ENCODE measurements around the gene CFAP46.

Gene CFAP46

DNA sequence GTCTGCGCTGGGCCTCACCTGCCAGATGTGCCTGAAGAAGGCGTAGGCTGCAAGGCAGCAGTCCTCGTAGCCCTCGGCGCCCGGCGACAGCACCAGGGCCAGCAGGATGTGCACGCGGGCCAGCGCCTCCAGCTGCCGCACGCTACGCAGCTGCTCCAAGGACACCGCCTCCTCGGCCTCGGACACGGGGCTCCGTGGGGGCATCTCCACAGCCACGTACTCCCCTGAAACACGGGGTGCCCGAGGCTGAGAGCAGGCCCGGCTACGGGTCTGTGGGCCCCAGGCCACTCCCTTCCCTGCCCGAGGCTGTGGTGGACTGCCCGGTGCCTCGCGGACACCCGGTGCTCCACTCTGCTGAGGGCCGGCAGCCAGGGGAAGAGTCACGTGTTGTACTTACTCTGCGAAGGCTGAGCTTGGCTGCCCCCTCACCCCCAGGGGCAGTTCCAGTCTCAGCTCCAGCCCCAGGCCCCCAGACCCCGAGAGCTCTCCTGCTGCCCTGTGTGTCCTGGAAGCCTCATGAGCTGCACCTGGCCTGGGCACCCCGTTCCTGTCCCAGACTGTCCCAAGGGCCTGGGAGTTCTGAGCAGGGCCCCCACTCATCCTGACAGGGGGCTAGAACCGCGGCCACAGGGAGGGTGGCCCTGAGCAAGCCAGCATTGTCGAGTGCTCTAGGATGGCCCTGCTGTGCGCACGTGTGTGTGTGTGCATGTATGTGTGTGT lies 62.8 kb downstream of the CFAP46 start:
- no peak for DNase-seq

DNA sequence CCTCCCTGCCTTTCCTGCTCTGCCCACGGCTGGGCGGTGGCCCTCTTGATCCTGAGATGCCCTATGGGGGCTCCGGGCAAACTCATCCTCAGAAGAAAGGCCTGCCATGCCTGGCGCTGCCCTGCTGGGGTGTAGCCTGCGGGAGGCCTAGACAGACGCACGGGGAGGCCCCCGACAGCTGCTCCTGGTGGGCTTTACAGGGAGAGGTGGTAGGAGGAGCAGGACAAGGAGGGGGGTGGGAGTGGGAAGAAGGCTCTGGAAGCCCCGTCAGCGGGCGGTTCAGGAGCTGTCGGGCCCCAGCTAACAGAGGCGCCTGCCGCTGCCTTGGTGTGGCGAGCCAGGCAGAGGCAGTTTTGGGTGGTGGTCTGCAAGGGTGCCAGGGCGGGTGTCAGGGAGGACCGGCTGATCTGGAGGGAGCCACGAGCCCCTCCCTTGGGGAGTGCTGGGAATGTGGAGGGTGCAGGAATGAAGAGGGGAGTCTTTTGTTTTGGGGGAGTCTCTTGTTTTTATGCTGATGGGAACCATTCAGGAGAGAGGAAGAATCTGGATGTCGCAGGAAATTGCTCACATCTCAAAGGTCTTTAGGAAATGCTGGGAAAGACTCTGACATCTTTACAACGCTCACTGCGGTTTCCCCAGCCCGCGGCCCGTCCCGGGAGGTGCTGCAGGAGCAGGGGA lies 63.5 kb downstream of the CFAP46 start:
- DNase-seq = no peak

DNA sequence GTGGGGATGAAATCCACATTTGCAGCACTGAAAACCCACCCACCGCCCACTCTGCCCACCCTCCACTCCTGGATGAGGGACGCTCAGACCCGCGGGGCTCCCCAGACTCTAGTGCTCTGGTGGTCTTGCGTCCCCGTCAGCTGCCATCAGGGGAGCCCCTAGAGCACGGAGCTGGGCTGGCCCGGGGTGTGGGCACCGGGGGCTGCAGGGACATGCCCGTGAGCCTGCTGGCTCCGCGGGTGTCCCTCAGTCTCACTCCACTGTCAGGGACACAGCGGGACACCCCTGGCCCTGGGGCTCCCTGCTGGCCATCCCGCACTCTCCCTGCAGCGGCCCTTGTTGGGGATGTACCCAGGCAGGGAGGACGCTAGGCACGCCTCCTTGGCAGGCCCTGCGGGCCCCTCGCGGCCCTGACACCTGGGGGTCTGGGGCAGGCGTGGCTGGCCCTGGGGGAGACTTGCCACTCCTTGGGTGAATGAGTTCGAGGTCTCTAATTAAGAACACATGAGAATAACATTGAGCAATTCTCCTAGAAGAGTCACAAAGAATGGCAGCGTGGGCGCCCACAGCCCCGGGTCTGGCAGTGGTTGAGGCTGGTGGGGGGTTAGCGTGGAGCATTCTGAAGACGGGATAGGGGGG lies 64.2 kb downstream of the CFAP46 start:
- no peak for DNase-seq

DNA sequence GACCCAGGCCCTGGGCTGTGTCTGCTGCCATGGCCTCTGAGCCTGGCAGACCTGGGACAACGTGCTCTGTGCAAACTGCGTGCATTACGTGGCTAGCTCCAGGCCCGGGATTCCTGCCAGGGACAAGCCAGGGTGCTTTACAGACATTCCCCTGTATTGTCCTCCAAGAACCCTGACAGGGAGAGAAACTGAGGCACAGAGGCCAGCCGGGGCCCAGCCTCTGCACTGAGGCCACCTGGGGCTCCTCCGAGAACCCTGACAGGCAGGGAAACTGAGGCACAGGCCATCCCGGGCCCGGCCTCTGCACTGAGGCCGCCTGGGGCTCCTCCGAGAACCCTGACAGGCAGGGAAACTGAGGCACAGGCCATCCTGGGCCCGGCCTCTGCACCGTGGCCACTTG lies 64.9 kb downstream of the CFAP46 start:
- DNase-seq = no peak

DNA sequence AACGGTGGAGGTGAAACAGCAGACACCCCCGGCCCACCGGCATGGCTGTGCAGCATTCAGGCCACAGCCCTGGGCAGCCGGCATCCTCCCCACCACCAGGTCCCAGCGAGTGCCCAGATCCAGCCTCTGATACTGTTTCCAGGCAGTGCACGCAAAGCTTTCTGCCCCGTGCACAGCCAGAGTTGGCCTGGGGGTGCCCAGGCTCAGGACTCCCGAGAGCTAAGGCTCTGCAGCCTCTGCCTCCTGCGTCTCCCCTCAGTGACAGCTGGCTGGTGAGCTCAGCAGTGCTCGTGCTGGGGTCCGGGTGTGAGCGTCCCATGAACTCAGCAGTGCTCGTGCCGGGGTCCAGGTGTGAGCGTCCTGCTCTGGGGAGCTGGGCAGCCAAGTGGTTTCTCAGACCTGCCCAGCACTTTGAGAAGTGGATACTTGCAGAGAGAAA lies 65.4 kb downstream of the CFAP46 start:
- DNase-seq = no peak

DNA sequence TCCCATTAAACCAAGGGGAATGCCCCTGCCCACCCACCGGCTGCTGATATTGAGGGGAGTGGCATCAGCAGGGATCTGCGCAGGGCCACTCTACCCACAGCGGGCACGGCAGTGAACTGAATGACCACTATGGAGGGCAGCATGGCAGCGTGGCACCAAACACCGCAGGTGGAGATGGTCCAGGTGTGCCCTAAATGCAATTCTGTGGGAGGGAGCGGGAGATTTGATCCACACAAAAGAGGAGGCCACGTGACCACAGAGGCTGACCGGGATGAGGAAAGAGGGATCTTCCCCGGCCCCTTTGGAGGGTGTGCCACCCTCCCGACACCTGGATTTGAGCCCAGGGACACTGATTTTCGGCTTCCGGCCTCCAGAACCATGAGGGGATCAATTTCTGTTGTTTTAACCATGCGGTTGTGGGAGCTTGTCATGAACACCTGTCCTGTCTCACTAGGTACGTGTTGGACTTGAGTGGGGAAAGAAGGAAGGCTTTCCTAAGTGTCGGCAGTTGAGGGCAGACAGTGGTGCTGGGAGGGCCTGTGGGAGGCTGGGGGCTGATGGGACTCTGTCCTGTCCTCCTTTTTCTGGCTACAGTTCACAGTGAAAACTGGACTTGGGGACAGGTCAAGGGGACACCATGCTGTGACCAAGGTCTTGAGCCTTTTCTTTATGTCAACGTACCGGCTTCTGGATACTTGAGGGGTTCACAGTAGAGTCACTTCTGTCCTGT lies 66.1 kb downstream of the CFAP46 start:
- no peak for DNase-seq

DNA sequence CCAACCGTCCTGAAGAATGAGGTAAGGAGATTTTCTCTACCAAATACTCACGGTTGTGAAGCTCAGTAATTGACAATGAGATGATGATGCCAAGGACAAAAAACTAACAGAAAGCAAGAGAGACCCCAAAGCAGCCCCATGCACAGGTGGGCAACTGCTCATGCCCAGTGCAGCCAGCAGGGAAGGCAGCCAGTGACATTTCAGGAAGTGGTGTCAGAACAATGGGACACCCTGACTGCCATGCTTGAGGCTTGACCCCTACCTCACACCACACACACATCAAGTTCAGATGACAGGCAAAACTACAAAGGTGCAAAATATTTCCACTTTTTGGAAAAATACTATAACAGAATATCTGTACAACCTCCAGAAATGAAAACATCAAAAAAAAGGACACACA lies 66.9 kb downstream of the CFAP46 start:
- no peak for DNase-seq

DNA sequence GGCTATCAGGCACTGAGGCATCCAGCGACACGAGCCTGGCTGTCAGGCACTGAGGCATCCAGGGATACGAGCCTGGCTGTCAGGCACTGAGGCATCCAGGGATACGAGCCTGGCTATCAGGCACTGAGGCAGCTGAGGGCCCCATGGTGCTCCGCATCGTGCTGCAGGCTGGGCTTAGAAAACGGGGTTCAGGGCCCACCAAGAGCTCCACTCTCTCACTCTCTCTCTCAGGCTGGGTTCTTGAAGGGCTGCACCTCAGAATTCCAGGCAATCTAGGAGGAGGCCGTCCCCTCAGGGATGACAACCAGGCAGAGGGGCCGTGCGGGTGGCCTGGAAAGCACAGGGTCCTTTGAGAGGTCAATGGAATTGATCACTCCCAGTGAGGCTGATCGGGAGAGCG lies 69.0 kb downstream of the CFAP46 start:
- no peak for DNase-seq

DNA sequence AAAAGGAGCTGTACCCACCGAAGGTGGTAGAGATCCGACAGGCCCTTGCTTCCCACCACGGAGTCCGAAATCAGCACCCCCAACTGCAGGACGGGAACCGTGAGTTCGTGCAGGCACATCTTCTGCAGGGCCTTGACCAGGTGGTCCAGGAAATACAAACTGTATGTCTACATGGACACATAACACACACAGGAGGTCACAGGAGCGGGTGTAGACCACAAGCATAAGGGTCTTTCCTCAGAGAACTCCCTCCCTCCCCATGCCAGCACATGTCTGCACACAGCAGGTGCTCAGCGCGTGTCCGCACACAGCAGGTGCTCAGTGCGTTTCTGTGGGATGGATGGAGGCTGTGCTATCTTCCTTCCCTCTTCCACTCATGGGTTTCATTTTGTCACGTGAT lies 69.7 kb downstream of the CFAP46 start:
- no peak for DNase-seq

DNA sequence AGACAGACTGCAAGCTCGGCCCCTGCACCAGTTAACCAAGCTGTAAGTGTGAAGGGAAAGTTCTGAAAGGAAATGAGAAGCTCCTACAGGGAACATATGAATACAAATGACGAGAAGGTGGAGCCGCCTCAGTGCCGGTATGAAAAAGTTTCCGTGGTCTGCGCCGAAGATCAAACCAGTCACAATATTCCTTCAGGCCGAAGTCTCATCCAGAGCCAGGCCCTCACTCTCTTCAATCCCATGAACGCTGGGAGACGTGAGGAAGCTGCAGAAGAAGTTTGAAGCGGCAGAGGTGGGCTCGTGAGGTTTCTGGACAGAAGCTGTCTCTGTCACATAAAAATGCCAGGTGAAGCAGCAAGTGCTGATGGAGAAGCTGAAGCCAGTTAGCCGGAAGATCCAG lies 71.9 kb downstream of the CFAP46 start:
- no peak for DNase-seq

DNA sequence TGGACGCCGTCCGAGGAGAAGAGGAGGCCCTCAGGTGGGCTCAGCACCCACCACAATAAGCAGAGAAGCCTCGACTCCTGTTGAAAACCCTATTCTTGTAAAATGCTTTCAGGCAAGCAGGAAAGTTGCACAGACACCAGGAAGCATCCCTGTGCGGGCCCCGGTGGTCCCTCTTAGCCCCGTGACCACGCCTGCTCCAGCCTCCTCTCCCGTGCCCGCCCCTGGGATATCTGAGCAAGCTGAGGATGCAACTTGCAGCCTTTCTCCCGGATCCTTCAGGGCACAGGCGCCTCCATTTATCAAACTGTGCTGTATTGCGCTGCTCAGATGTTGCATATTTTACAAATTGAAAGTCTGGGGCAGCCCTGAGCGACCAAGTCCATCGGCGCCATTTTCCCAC lies 72.7 kb downstream of the CFAP46 start:
- DNase-seq = no peak

DNA sequence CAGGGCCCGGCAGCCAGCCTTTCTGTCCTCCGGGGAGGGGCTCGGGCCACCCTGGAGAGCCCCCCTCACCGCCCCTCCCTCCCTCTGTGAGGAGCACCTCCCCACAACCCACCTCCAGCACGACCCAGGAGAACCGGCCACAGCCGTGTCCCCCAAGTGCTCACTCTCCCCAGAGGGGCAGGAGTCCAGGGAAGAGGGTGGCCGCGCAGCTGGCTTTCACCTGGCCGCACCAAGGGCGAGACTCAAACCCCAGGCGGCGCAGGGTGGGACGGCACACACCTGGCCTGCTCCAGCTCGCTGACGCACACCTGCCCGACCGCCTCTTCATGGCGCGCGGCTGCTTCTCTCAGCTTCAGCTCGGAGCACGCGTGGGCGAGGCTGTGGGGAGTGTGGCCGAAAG lies 73.4 kb downstream of the CFAP46 start:
- no peak for DNase-seq

DNA sequence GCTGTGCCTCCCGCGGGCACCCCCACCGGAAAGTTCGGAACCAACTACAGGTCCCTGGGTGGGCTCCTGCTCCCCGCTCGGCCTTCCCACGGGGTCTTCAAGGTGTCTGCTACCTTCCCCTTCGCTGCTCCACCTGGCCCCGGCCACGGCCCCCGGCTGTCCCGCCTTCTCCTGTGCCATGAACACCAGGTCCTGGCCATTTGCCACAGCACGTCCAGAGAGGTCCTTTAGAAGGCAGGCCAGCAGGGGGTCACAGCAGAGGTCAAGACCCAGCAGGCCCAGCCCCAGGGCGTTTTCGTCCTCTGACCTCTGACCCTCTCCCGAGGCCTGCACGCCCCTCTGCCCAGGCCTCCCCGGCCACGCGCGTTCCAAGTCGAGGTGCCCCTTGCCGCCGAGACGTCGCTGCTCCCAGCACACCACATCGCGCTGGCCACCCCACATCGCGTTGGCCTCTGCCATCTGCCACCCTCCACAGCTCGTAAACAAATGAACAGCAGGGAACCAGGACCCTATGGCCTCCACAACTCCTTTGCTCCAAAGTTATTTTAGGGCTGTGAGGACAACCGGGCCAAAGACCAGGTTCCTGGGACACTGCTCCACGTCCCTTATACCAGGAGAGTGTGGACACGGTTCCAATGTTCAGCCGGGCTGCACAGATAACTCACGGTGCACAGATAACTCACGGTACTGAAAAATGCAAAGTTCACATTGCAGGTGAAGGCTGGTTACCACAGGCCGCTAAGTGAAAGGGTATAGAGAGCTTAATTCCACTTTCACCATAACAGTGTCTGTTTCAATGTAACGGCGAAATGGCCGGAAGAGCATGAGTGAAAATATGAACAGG lies 74.3 kb downstream of the CFAP46 start:
- no peak for DNase-seq

DNA sequence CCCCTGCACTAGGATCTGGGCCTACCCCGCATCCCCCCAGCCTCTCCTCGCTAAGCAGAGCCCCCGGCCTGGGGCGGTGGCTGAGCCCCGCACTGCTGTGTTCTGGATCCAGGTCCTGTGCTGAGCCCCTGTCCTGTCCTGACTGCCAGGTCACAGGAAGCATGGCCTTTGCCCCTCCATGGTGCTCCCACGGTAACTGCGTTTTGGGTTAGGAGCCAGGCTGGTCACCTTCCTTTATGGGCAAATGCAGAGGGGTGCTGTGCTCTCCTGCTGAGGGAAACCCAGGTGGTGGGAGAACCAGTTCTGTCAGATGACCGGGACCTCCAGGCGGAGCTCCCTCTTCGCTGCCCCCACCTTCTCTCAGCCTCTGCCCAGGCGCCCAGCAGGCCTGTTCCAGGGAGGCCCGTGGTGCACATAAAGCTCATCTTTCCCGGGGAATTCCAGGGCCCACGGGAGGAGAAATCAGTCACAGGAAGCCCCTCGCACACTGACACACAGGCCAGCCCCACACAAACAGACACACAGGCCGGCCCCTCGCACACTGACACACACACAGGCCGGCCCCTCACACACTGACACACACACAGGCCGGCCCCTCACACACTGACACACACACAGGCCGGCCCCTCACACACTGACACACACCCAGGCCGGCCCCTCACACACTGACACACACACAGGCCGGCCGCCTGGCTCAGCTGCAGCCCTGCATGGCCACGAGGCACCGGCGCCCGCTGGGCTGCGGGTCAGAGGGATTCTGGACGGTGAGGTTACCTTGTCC lies 75.6 kb downstream of the CFAP46 start:
- no peak for DNase-seq

DNA sequence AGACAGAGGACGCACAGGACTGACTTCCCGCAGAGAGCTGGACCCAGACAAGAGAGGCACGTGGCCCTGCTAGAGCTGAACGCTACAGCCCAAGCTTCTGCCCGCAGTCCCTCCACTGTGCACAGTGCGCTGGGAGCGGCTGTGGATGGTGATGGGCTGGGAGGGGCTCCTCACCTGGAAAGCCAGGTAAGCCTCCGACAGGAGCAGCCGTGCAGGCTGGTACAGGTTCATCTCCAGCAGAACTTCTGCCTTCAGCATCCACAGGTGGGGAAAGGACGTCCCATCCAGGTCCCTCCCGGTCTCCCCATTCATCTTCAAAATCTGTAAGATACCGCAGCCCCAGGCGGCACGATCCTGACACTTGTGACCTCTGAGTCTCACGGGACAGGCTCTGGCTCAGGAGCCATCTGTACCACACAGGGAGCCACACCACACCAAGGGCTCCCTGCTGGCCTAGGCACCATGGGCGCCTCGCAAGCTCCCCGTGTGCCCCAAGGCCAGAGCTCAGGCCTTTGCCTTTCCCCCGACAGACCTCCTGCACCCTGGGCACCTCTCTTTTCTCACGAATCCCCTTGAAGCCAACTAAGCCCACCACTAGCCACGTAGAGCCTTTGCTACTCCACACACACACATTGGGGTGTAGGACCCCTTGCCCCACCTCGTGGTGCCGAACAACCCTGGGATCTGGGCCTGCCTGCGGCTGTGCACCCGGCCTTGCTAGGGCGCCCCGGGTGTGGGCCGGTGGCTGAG lies 76.3 kb downstream of the CFAP46 start:
- no peak for DNase-seq

DNA sequence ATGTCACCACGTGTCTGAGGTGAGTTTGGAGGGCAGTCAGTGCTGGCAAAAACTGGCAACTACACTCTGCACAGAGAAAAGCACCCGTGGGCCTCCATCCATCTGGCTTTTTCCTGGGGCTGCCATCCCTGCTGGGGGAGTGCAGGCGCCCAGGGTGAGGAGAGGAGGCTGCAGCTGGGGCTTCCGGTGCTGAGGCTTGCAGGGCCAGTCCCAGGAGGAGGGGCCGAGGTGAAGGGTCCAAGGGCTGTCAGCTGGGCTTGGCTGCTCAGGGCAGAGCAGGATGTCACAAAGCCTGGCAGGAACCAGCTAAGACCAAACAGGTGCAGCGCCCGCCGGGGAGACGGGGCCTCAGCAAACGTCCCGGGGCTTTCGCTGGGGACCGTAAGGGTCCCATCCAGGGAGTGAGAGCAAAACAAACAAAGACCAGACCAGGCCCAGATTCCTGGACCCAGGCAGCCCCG lies 77.2 kb downstream of the CFAP46 start:
- DNase-seq = no peak

DNA sequence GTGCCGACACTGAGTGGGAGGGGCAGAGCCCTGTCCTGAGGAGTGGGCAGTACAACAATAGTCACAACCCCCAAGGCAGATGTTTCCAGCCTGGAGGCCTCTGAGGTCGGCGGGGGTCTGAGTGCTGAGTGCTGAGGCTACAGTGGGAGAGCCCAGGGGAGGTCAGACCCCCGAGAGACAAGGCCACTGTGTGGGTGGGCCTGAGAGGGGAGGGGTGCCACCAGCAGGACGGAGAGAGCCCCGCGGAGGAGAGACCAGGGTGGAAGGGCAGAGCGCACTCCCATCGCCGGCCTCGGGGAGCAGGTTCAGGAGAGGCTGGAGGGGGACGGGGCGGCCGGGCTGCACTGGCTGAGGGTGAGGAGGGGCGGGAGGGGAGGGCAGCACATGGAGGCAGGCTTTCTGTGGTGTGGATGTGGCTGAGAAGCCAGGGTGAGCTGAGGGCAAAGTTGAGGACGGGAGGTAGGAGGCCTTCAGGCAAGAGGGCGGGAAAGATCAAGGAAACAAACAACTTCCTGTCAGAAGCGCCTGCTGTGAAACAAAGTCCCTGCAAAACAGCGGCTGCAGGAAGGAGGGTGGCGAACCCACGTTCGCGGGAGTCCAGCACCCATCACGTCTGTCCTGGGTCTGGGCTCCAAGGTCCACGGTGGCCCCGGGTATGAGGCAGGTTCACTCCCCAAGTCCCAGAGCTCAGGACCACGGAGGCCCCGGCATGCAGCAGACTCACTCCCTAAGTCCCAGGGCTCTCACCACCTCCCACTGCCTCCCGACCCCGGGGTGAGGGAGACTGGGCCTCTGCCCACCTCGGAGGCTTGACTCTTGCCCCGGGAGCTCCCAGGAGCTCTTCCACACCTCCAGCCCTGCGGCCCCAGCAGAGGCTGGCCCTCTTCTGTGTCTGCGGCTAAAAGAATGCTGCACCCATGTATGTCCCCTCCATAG lies 79.6 kb downstream of the CFAP46 start:
- DNase-seq = no peak

DNA sequence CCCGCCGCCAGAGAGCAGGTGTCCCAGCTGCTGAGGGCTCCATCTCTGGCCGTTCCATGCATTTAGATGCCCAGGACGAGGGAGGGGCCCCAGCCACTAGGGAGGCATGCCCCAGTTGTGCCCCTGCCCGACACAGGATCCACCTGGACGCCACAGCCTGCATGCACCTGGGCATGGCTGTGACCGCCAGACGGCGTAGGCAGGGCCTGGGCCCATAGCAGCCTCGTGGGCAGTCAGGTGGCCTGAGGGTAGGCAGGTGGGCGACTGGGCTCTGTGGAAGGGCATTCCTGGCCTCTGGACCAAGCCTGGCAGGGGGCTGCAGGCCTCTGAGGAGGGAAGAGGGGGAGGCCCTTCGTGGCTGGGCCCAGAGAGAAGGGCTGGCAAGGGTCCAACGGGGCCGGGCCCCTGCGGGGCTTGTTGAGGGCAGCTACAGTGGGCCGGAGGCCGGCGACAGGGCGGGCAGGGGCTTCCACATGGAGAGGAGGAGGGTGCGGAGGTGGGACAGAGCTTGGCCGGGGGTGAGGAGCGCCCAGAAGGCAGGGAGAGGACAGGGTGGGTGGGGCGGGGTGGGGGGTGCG lies 80.4 kb downstream of the CFAP46 start:
- DNase-seq = no peak

DNA sequence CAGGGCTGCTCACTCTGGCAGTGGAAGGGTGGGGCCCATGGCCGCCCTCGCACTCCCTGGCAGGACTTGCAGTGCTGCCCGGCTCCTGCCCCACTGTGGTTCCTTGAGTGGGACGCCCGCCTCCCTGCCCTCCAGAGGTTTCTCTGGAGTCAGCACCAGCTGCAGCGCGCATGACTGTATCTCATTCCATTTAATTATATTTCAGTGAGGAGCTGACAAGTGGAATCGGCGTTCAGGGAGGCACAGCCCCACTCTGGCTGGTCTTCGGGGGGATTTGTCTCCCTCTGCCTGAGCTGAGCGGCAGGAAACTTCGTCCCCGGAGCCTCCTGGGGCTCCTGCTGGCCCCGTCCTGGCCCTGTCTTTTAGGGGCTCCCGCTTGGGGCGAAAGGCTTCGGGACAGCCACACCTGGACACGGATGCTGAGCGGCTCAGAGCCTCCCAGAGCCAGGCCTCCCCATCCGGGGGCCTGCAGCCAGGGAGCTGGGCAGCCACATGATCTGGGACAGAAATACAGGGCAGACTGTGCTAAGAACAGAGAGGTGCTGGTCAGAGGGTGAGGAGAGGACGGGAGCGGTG lies 81.2 kb downstream of the CFAP46 start:
- DNase-seq = no peak
